A549 (cell line): ENCODE data around the gene CRACDL. TPM values are rescaled to one million over a fixed set of nuclear protein-coding genes. Genes with fewer than 3 reads are reported as not detected.

Experiments
- ATAC-seq, 2 experiments: fragments of 200-7000 bp in 1 of 2; fragments of >200 bp in 1 of 2; cut with Nextera tagmentation in 1 of 2; cut with Tn5 transposase in 1 of 2; 3 replicates each; pipeline versions ENCODE4 v1.8.0 to v1.9.1; 2018 to 2020; ENCODE audit warnings: mild to moderate bottlenecking in 1 of 2, moderate library complexity in 1 of 2
- CTCF ChIA-PET: fragments of 300-600 bp; sonication (Branson Sonifier 250); formaldehyde crosslinking; extraction: SDS; loops from one replicate; lab custom pipeline; 2021; ENCODE audit warnings: antibody characterized with exemption, inconsistent platforms; lab: Yijun Ruan, JAX
- POLR2A ChIA-PET: fragments of 350-600 bp; formaldehyde crosslinking; extraction: SDS; loops from one replicate; lab custom pipeline; 2021; ENCODE audit warnings: antibody characterized with exemption, inconsistent platforms; lab: Yijun Ruan, JAX
- DNase-seq, 2 experiments: peaks; one replicate each; pipeline versions ENCODE4 v3.0.0 to v3.0.0-alpha.2; 2011 to 2016; ENCODE audit warnings: low read depth in 1 of 2, low spot score in 1 of 2
- FAIRE-seq: peaks from 2 replicates; lab custom pipeline; 2011; peaks lifted over from hg19 to GRCh38; lab: Jason Lieb, UNC
- H3K27ac ChIP-seq, 2 experiments: fragments of >200 bp; sonication (Bioruptor Twin); formaldehyde crosslinking; 3 replicates each; pipeline ENCODE4 v1.5.1; 2016 to 2017
- H3K4me1 ChIP-seq: fragments of >200 bp; sonication (Bioruptor Twin); formaldehyde crosslinking; 3 replicates; pipeline ENCODE4 v1.6.1; 2016
- H3K4me2 ChIP-seq: fragments of >200 bp; sonication (Bioruptor Twin); formaldehyde crosslinking; 3 replicates; pipeline ENCODE4 v1.6.1; 2016
- H3K4me3 ChIP-seq: fragments of >200 bp; sonication (Bioruptor Twin); formaldehyde crosslinking; 3 replicates; pipeline ENCODE4 v1.5.1; 2016
- H3K9me3 ChIP-seq: fragments of >200 bp; sonication (Bioruptor Twin); formaldehyde crosslinking; 3 replicates; pipeline ENCODE4 v1.6.1; 2016
- CBX8 ChIP-seq: fragments of 200-600 bp; sonication (generic); IDR thresholded peaks from 2 replicates; pipeline ENCODE4 v1.6.1; 2016
- CEBPB ChIP-seq, 2 experiments: fragments of >200 bp in 1 of 2; sonication (Bioruptor Twin) in 1 of 2; formaldehyde crosslinking in 1 of 2; IDR thresholded peaks; 2 replicates each; pipeline ENCODE4 v1.6.1; 2012 to 2016
- CHD2 ChIP-seq: fragments of 150-350 bp; IDR thresholded peaks from 2 replicates; pipeline ENCODE4 v1.6.1; 2014; ENCODE audit warnings: low read length; ENCODE audit not compliant: partially characterized antibody
- EHF ChIP-seq: fragments of 250-450 bp; sonication (Bioruptor Pico); IDR thresholded peaks from 2 replicates; pipeline ENCODE4 v1.5.0; 2020; ENCODE audit warnings: mild to moderate bottlenecking
- EP300 ChIP-seq, 2 experiments: fragments of >200 bp; sonication (Bioruptor Twin); formaldehyde crosslinking; IDR thresholded peaks; 2 replicates in 1 of 2; 3 replicates in 1 of 2; pipeline ENCODE4 v1.6.1; 2016 to 2017
- ESRRA ChIP-seq: fragments of 150-350 bp; IDR thresholded peaks from 2 replicates; pipeline ENCODE4 v1.6.1; 2014; ENCODE audit warnings: mild to moderate bottlenecking, low read length, borderline replicate concordance
- FOSL2 ChIP-seq, 2 experiments: fragments of 450-650 bp in 1 of 2; fragments of >200 bp in 1 of 2; sonication (Bioruptor Twin) in 1 of 2; formaldehyde crosslinking; IDR thresholded peaks; 2 replicates each; pipeline versions ENCODE4 v1.5.0 to v1.6.1; 2016 to 2020; ENCODE audit warnings: mild to moderate bottlenecking in 1 of 2, moderate library complexity in 1 of 2
- FOXS1 ChIP-seq: fragments of 250-450 bp; sonication (Bioruptor Pico); IDR thresholded peaks from 2 replicates; pipeline ENCODE4 v1.5.0; 2020; ENCODE audit warnings: mild to moderate bottlenecking, moderate library complexity
- HOXB13 ChIP-seq: fragments of 250-450 bp; sonication (Bioruptor Pico); IDR thresholded peaks from 2 replicates; pipeline ENCODE4 v1.5.0; 2020; ENCODE audit warnings: low read depth, mild to moderate bottlenecking, moderate library complexity
- HOXB5 ChIP-seq: fragments of 250-450 bp; sonication (Bioruptor Pico); IDR thresholded peaks from 2 replicates; pipeline ENCODE4 v1.5.0; 2020; ENCODE audit warnings: mild to moderate bottlenecking, moderate library complexity
- MAFK ChIP-seq: fragments of 450-650 bp; IDR thresholded peaks from 2 replicates; pipeline ENCODE4 v1.6.1; 2014; ENCODE audit not compliant: partially characterized antibody
- MAZ ChIP-seq: fragments of 150-350 bp; IDR thresholded peaks from 2 replicates; pipeline ENCODE4 v1.6.1; 2014; ENCODE audit warnings: antibody characterized with exemption, low read depth, low read length, borderline replicate concordance
- MYC ChIP-seq: IDR thresholded peaks from 2 replicates; pipeline ENCODE4 v1.6.1; 2012; ENCODE audit warnings: mild to moderate bottlenecking, inconsistent platforms, low read length, improper control_type of control experiment, borderline replicate concordance
- NFE2L2 ChIP-seq: fragments of 150-350 bp; conservative IDR thresholded peaks from 2 replicates; pipeline ENCODE4 v1.6.1; 2014; ENCODE audit warnings: low read length
- NR3C1 ChIP-seq: fragments of >200 bp; sonication (Bioruptor Twin); formaldehyde crosslinking; IDR thresholded peaks from 3 replicates; pipeline ENCODE4 v1.6.1; 2017
- POLR2A ChIP-seq: IDR thresholded peaks from 2 replicates; pipeline ENCODE4 v1.6.1; 2012; ENCODE audit warnings: mild to moderate bottlenecking, low read length
- RAD21 ChIP-seq, 2 experiments: fragments of >200 bp in 1 of 2; sonication (Bioruptor Twin) in 1 of 2; formaldehyde crosslinking in 1 of 2; IDR thresholded peaks in 1 of 2; conservative IDR thresholded peaks in 1 of 2; 2 replicates in 1 of 2; 3 replicates in 1 of 2; pipeline ENCODE4 v1.6.1; 2012 to 2018; ENCODE audit warnings: inconsistent platforms in 1 of 2
- RCOR1 ChIP-seq: fragments of 150-350 bp; IDR thresholded peaks from 2 replicates; pipeline ENCODE4 v1.6.1; 2014; ENCODE audit warnings: antibody characterized with exemption, low read length, low read depth
- REST ChIP-seq: fragments of 200-600 bp; sonication (generic); IDR thresholded peaks from 2 replicates; pipeline ENCODE4 v1.6.1; 2016; ENCODE audit warnings: antibody characterized with exemption, mild to moderate bottlenecking, moderate library complexity
- RFX5 ChIP-seq: fragments of 450-650 bp; IDR thresholded peaks from 2 replicates; pipeline ENCODE4 v1.7.1; 2014; ENCODE audit warnings: antibody characterized with exemption, mild to moderate bottlenecking, moderate library complexity
- RNF2 ChIP-seq: fragments of 200-600 bp; sonication (generic); IDR thresholded peaks from 2 replicates; pipeline ENCODE4 v1.6.1; 2016; ENCODE audit warnings: low read depth, mild to moderate bottlenecking, antibody characterized with exemption, moderate library complexity, borderline replicate concordance
- TP53 ChIP-seq: fragments of 250-450 bp; sonication (Bioruptor Pico); IDR thresholded peaks from 2 replicates; pipeline ENCODE4 v1.5.0; 2021; ENCODE audit warnings: mild to moderate bottlenecking, moderate library complexity
- ZC3H11A ChIP-seq: fragments of 450-650 bp; IDR thresholded peaks from 2 replicates; pipeline ENCODE4 v1.6.1; 2014; ENCODE audit warnings: antibody characterized with exemption, mild to moderate bottlenecking
- ZNF302 ChIP-seq: fragments of 250-450 bp; sonication (Bioruptor Pico); IDR thresholded peaks from 2 replicates; pipeline ENCODE4 v1.9.0; 2021; ENCODE audit warnings: inconsistent platforms, mild to moderate bottlenecking, moderate library complexity
- WGBS: methylation state at CpG from one replicate; pipeline ENCODE4 v1.1.6; 2017; ENCODE audit errors: missing lambda C conversion rate; 5-methylcytosine and 5-hydroxymethylcytosine counted together
- polyA plus RNA-seq, 4 experiments: library from polyadenylated mRNA; depleted of rRNA in 3 of 4; stranded (reverse); fragments of >200 nt; fragmentation: RNase III in 1 of 4; extraction: RNeasy Plus Mini Kit Qiagen cat#74134 plus additional on column Dnase treatment in 1 of 4; gene quantifications; 2 replicates in 3 of 4; 3 replicates in 1 of 4; pipeline ENCODE4 v1.2.3, GENCODE V29; 2011 to 2017
- TF ChIP-seq, protein P1 (sequence below): fragments of 450-650 bp; IDR thresholded peaks from 2 replicates; pipeline ENCODE4 v1.6.1; 2014; ENCODE audit warnings: antibody characterized with exemption
- TF ChIP-seq, protein P2 (sequence below): IDR thresholded peaks from 2 replicates; pipeline ENCODE4 v1.6.1; 2012
- TF ChIP-seq, protein P3 (sequence below): fragments of 250-450 bp; sonication (Bioruptor Pico); IDR thresholded peaks from 2 replicates; pipeline ENCODE4 v1.5.0; 2020; ENCODE audit warnings: low read depth, mild to moderate bottlenecking, moderate library complexity

CRACDL gene
- polyA plus RNA-seq, 2 of the 4 experiments (the other 2 are of a cell fraction), result 0.21 to 0.36 TPM

DNA sequence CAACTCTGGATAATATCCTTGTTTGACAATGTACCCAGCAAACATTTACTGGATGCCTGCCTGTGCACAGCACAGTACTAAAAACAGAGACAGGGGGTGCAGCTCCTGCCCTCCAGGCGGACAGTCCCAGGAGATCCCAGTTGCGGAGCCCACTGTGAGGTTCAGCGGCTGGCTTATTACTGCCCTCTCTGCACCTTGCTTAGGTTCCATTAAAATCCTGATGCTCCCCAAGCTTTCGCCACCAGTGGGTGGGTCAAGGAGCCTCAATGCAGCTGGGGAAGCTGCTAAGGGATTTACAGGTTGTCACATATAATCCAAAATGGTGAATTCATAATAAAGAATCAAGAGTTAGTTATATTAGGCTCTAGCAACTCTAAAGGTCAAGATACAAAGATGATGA lies 38.3 kb downstream of the CRACDL start:
- H3K9me3 ChIP-seq, result no peaks in the 10 kb centered on the region
- no peak for DNase-seq
- no peaks in the 10 kb centered on the region for H3K4me1 ChIP-seq
- H3K27ac ChIP-seq, result no peak overlapping the region
- ChIA-PET CTCF (interaction anchor here (1.1 kb wide), 1 partner anchor 11 kb away, joined by 4 read pairs; no protein-coding TSS in a partner anchor), POLR2A (no interaction called here)
- WGBS, result 84% methylated on average over 4 of the region's 4 CpGs
- no peak for FAIRE-seq
- TF ChIP-seq, protein P1, sequence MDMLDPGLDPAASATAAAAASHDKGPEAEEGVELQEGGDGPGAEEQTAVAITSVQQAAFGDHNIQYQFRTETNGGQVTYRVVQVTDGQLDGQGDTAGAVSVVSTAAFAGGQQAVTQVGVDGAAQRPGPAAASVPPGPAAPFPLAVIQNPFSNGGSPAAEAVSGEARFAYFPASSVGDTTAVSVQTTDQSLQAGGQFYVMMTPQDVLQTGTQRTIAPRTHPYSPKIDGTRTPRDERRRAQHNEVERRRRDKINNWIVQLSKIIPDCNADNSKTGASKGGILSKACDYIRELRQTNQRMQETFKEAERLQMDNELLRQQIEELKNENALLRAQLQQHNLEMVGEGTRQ, result no peak
- TF ChIP-seq, protein P2, sequence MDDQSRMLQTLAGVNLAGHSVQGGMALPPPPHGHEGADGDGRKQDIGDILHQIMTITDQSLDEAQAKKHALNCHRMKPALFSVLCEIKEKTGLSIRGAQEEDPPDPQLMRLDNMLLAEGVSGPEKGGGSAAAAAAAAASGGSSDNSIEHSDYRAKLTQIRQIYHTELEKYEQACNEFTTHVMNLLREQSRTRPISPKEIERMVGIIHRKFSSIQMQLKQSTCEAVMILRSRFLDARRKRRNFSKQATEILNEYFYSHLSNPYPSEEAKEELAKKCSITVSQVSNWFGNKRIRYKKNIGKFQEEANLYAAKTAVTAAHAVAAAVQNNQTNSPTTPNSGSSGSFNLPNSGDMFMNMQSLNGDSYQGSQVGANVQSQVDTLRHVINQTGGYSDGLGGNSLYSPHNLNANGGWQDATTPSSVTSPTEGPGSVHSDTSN, result no peak
- TF ChIP-seq EP300 (IDR thresholded peaks at IDR 0.05) (no peak), NR3C1 (no peak), MYC (no peak), RCOR1 (no peak), POLR2A (no peak), FOSL2 (IDR thresholded peaks at IDR 0.05) (no peak), FOSL2 (CRISPR knock-in tag; IDR thresholded peaks at IDR 0.05) (no peak), HOXB5 (CRISPR knock-in tag) (no peak), CBX8 (no peak), RNF2 (no peak), RFX5 (no peak), RAD21 (conservative IDR thresholded peaks at IDR 0.05 in 1 of 2, IDR thresholded peaks at IDR 0.05 in 1 of 2) (no peak), ZNF302 (CRISPR knock-in tag) (no peak), ESRRA (no peak), CEBPB (IDR thresholded peaks at IDR 0.05) (no peak), NFE2L2 (no peak)
- TF ChIP-seq, protein P3, sequence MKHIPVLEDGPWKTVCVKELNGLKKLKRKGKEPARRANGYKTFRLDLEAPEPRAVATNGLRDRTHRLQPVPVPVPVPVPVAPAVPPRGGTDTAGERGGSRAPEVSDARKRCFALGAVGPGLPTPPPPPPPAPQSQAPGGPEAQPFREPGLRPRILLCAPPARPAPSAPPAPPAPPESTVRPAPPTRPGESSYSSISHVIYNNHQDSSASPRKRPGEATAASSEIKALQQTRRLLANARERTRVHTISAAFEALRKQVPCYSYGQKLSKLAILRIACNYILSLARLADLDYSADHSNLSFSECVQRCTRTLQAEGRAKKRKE (CRISPR knock-in tag), result no peak
- ATAC-seq, result no peak
- H3K4me2 ChIP-seq, result no peak overlapping the region
- H3K4me3 ChIP-seq, result no peak overlapping the region

DNA sequence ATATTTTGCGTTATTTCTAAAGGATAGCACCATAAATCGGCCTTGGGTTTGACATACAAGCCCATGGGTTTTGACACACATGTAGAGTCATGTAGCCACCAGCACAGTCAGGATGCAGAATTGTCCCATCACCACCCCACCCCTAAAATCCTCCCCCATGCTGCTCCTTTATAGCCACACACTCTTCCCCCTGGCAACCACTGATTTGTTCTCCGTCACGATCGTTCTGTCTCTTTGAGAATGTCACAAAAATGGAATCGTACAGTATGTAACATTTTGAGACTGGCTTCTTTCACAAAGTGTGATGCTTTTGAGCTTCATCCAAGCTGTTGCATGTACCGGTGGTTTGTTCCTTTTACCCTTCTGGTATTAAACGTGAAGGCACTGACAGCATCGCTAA lies 39.1 kb downstream of the CRACDL start:
- Histone ChIP-seq H3K4me3 (no peak overlapping the region), H3K4me2 (no peak overlapping the region), H3K9me3 (no peaks in the 10 kb centered on the region)
- POLR2A ChIA-PET, result no interaction called here
- no peak for TF ChIP-seq EHF
- TF ChIP-seq, all 56 proteins: peak for 0
- DNase-seq (no peak), FAIRE-seq (no peak), ATAC-seq (no peak)
- CTCF ChIA-PET, result interaction anchor here (1.1 kb wide), 1 partner anchor 12 kb away, joined by 4 read pairs; no protein-coding TSS in a partner anchor
- no peak overlapping the region for H3K27ac ChIP-seq
- no peaks in the 10 kb centered on the region for H3K4me1 ChIP-seq
- WGBS, result 81% methylated on average over 9 of the region's 9 CpGs

GRCh38 chr2:98896416-98896815 lies 39.6 kb downstream of the CRACDL start:
- CTCF ChIA-PET, result no interaction called here
- Histone ChIP-seq H3K4me3 (no peak overlapping the region), H3K9me3 (no peaks in the 10 kb centered on the region), H3K4me2 (no peak overlapping the region), H3K4me1 (no peaks in the 10 kb centered on the region), H3K27ac (no peak overlapping the region)
- FAIRE-seq (no peak), ATAC-seq (no peak), DNase-seq (no peak)
- POLR2A ChIA-PET, result no interaction called here
- WGBS, result 33% methylated on average over 2 of the region's 2 CpGs
- TF ChIP-seq CEBPB (IDR thresholded peaks at IDR 0.05), result no peak
- no peak for TF ChIP-seq ZC3H11A
- TF ChIP-seq, protein P3 (CRISPR knock-in tag), result no peak
- TF ChIP-seq MAFK, result no peak
- no peak for TF ChIP-seq CHD2
- TF ChIP-seq MAZ, result no peak
- TF ChIP-seq HOXB13 (CRISPR knock-in tag), result no peak
- TF ChIP-seq RCOR1, result no peak
- no peak for TF ChIP-seq REST
- TF ChIP-seq NR3C1, result no peak
- no peak for TF ChIP-seq FOXS1 (CRISPR knock-in tag)
- TF ChIP-seq CBX8, result no peak
- no peak for TF ChIP-seq TP53
